CD14-positive monocyte (primary cell): ENCODE results near the gene FANCM. TPM values are rescaled to one million over a fixed set of nuclear protein-coding genes. Genes with fewer than 3 reads are reported as not detected.

ENCODE experiments used
- DNase-seq, 3 donors: peaks; one replicate each; pipeline ENCODE4 v3.0.0-alpha.2; 2011 to 2022
- H2AFZ ChIP-seq: 2 replicates; pipeline ENCODE4 v1.6.0; 2012; ENCODE audit warnings: mild to moderate bottlenecking, low read depth, low read length, inconsistent platforms; ENCODE audit not compliant: insufficient read depth, poor library complexity, severe bottlenecking
- H3K27ac ChIP-seq, 2 donors: 1 replicate in 1 of 2; 2 replicates in 1 of 2; pipeline ENCODE4 v1.5.1; 2012 to 2013; ENCODE audit warnings: low read length in 2 of 2, control low read depth in 1 of 2, inconsistent platforms in 1 of 2, low read depth in 1 of 2, mild to moderate bottlenecking in 1 of 2
- H3K27me3 ChIP-seq, 2 donors: one replicate each; pipeline versions ENCODE4 v1.6.0 to v1.6.1; 2011 to 2013; ENCODE audit warnings: low read length in 2 of 2; ENCODE audit not compliant: control insufficient read depth in 2 of 2, insufficient read depth in 2 of 2
- H3K36me3 ChIP-seq, 2 donors: replicated peaks in 1 of 2; 1 replicate in 1 of 2; 2 replicates in 1 of 2; pipeline versions ENCODE4 v1.5.1 to v1.6.1; 2012 to 2013; ENCODE audit warnings: low read length in 2 of 2, control low read depth in 1 of 2, inconsistent platforms in 1 of 2, mild to moderate bottlenecking in 1 of 2; ENCODE audit not compliant: insufficient read depth in 2 of 2, control insufficient read depth in 1 of 2
- H3K4me1 ChIP-seq, 2 donors: 1 replicate in 1 of 2; 2 replicates in 1 of 2; pipeline versions ENCODE4 v1.5.1 to v1.6.1; 2012 to 2013; ENCODE audit warnings: low read length in 2 of 2, control low read depth in 1 of 2, inconsistent platforms in 1 of 2, mild to moderate bottlenecking in 1 of 2, moderate library complexity in 1 of 2; ENCODE audit not compliant: insufficient read depth in 2 of 2, control insufficient read depth in 1 of 2
- H3K4me2 ChIP-seq: replicated peaks from 2 replicates; pipeline ENCODE3; 2012; ENCODE audit warnings: low read length, moderate library complexity, mild to moderate bottlenecking; ENCODE audit not compliant: poor library complexity, severe bottlenecking; ENCODE audit errors: extremely low read depth
- H3K4me3 ChIP-seq, 3 experiments: fragments of 200-600 bp in 1 of 3; sonication (generic) in 1 of 3; replicated peaks in 1 of 3; 1 replicate in 2 of 3; 2 replicates in 1 of 3; pipeline ENCODE4 v1.5.1; 2011 to 2013; ENCODE audit warnings: low read length in 3 of 3, mild to moderate bottlenecking in 3 of 3, control low read depth in 2 of 3, low read depth in 2 of 3, inconsistent platforms in 1 of 3, moderate library complexity in 1 of 3
- H3K79me2 ChIP-seq: 2 replicates; pipeline ENCODE4 v1.6.0; 2012; ENCODE audit warnings: mild to moderate bottlenecking, control low read depth, inconsistent platforms, low read length, moderate library complexity; ENCODE audit not compliant: insufficient read depth
- H3K9ac ChIP-seq: 2 replicates; pipeline ENCODE4 v1.6.0; 2017; ENCODE audit warnings: low read length, mild to moderate bottlenecking; ENCODE audit not compliant: insufficient read depth, poor library complexity, severe bottlenecking
- H3K9me3 ChIP-seq, 2 donors: replicated peaks in 1 of 2; 1 replicate in 1 of 2; 2 replicates in 1 of 2; pipeline versions ENCODE4 v1.5.1 to v1.6.1; 2012 to 2013; ENCODE audit warnings: low read length in 2 of 2, control low read depth in 1 of 2; ENCODE audit not compliant: control insufficient read depth in 1 of 2, insufficient read depth in 1 of 2
- H4K20me1 ChIP-seq: 2 replicates; pipeline ENCODE4 v1.6.0; 2012; ENCODE audit warnings: mild to moderate bottlenecking, low read length, control low read depth, moderate library complexity; ENCODE audit not compliant: insufficient read depth
- H3K27ac Mint-ChIP-seq, 7 donors: one replicate each; pipeline ENCODE4 v1.8.0; 2020; ENCODE audit warnings: mild to moderate bottlenecking in 7 of 7, mixed read lengths in 7 of 7, moderate library complexity in 6 of 7, inconsistent platforms in 2 of 7
- H3K27me3 Mint-ChIP-seq, 3 donors: one replicate each; pipeline ENCODE4 v1.8.0; 2021 to 2022; ENCODE audit warnings: low read depth in 3 of 3, mild to moderate bottlenecking in 3 of 3, mixed read lengths in 3 of 3, moderate library complexity in 3 of 3, inconsistent platforms in 1 of 3
- H3K36me3 Mint-ChIP-seq, 2 donors: one replicate each; pipeline ENCODE4 v1.8.0; 2020; ENCODE audit warnings: mixed read lengths in 2 of 2, inconsistent platforms in 1 of 2, mild to moderate bottlenecking in 1 of 2
- H3K4me1 Mint-ChIP-seq: one replicate; pipeline ENCODE4 v1.8.0; 2020; ENCODE audit warnings: mild to moderate bottlenecking, mixed read lengths
- H3K4me3 Mint-ChIP-seq, 2 donors: one replicate each; pipeline ENCODE4 v1.8.0; 2020; ENCODE audit warnings: mild to moderate bottlenecking in 2 of 2, mixed read lengths in 2 of 2, moderate library complexity in 1 of 2
- H3K9me3 Mint-ChIP-seq, 7 donors: one replicate each; pipeline ENCODE4 v1.8.0; 2020 to 2022; ENCODE audit warnings: mixed read lengths in 7 of 7, mild to moderate bottlenecking in 6 of 7, moderate library complexity in 6 of 7, inconsistent platforms in 2 of 7
- WGBS: methylation state at CpG from one replicate; pipeline ENCODE4 v1.1.5; 2013; ENCODE audit warnings: missing lambda C conversion rate; ENCODE audit not compliant: insufficient coverage; 5-methylcytosine and 5-hydroxymethylcytosine counted together
- intact Hi-C, 2 donors: fragments of 100-400 bp; cut with micrococcal nuclease; formaldehyde crosslinking; loops; one replicate each; pipeline versions ENCODE4 v1.15.0 to v1.15.1; 2023
- polyA plus RNA-seq, 3 donors: library from polyadenylated mRNA; depleted of rRNA in 1 of 3; unstranded in 2 of 3; stranded (reverse) in 1 of 3; fragments of 300-500 nt in 2 of 3; fragments of >200 nt in 1 of 3; fragmentation: Illumina TruSeq in 2 of 3; gene quantifications; 1 replicate in 2 of 3; 2 replicates in 1 of 3; pipeline ENCODE4 v1.2.3, GENCODE V29; 2012 to 2021
- TF ChIP-seq, protein P1 (sequence below): fragments of 200-600 bp; IDR thresholded peaks from one replicate; pipeline ENCODE4 v1.8.0; 2022; ENCODE audit warnings: antibody characterized with exemption, mild to moderate bottlenecking

The FANCM gene
- polyA plus RNA-seq, 3 donors, result 0.66 to 1.6 (median 1.2) TPM

DNA sequence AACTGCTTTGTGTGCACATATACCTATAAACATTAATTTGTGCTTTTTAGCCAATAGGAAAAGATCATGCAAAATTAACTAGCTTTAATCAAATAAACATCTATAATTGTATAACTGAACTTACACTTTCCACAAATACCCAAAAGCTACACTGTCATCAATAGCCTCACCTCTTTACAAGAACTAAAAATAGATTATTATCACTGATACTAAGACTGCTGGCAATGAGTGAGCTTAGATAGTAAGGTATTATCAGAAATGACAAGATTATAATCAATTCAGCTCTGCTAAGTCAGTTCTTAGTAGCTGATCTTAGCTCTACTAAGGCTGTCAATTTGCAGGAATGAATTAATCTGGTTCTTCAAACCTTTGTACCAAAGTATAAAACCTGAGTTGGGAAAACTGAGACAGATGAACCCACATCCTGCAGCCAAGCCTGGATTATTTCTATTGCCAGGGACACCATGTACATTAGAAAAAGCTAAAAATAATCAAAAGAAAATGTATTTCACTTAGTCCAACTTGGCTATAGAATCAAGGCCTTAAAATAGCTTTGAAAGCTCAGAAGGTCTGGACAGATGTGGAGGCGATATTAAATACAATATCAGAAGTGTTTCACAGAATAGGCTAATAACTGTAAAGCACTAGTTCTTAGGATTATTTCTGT lies 6.6 kb upstream of the FANCM start:
- intact Hi-C loops, result no loop called here
- DNase-seq, result no peak
- peaks cover 6 to 9% of the 10 kb centered on the region in 2 donors for H3K4me1 ChIP-seq
- no peak overlapping the region for H3K4me3 Mint-ChIP-seq
- no peak overlapping the region for H3K9ac ChIP-seq
- no peaks in the 10 kb centered on the region for H3K27me3 ChIP-seq
- H3K27me3 Mint-ChIP-seq, result peaks cover 0 to 1% (median 0%) of the 10 kb centered on the region in 3 donors
- no peak overlapping the region for H2AFZ ChIP-seq
- TF ChIP-seq, protein P1, sequence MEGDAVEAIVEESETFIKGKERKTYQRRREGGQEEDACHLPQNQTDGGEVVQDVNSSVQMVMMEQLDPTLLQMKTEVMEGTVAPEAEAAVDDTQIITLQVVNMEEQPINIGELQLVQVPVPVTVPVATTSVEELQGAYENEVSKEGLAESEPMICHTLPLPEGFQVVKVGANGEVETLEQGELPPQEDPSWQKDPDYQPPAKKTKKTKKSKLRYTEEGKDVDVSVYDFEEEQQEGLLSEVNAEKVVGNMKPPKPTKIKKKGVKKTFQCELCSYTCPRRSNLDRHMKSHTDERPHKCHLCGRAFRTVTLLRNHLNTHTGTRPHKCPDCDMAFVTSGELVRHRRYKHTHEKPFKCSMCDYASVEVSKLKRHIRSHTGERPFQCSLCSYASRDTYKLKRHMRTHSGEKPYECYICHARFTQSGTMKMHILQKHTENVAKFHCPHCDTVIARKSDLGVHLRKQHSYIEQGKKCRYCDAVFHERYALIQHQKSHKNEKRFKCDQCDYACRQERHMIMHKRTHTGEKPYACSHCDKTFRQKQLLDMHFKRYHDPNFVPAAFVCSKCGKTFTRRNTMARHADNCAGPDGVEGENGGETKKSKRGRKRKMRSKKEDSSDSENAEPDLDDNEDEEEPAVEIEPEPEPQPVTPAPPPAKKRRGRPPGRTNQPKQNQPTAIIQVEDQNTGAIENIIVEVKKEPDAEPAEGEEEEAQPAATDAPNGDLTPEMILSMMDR, result no peak
- H3K9me3 Mint-ChIP-seq, result peaks cover 0 to 2% (median 0%) of the 10 kb centered on the region in 7 donors
- no peak overlapping the region for H3K4me3 ChIP-seq
- no CpG with 5 or more reads among the region's 1 CpG for WGBS
- peaks cover 7% of the 10 kb centered on the region for H3K4me1 Mint-ChIP-seq
- H3K27ac ChIP-seq, result no peak overlapping the region
- no peak overlapping the region for H3K4me2 ChIP-seq
- H3K36me3 ChIP-seq, result peaks cover 30 to 44% of the 10 kb centered on the region in 2 donors
- H3K27ac Mint-ChIP-seq, result no peak overlapping the region
- H4K20me1 ChIP-seq, result no peaks in the 10 kb centered on the region
- peaks cover 20 to 33% of the 10 kb centered on the region in 2 donors for H3K36me3 Mint-ChIP-seq
- peaks cover 36% of the 10 kb centered on the region for H3K79me2 ChIP-seq
- no peaks in the 10 kb centered on the region for H3K9me3 ChIP-seq

DNA sequence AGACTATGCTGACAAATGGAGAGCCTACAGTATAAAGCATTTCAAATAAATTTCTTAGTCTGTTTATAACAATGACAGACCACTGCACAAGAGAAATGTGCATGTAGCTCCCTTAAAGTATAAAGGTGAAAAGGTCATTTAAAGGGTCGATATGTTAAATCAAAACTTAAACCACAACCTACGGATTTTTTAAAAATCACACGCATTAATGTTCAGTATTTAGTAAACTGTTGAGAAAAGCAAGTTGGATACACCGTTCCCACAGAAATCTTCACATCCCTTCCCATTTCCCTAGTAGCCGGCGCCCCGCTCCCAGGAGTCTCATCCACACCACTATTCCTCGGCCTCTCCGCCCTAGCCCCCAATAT lies 2.1 kb upstream of the FANCM start:
- no peak for DNase-seq
- WGBS, result 0% methylated on average over 5 of the region's 9 CpGs
- H3K9me3 ChIP-seq, result no peaks in the 10 kb centered on the region
- peaks cover 62% of the 10 kb centered on the region for H3K79me2 ChIP-seq
- intact Hi-C loops, result loop anchor here (2.0 to 5.0 kb wide), 4 partner anchors 51 to 236 kb away; partner anchors contain the start of genes MIS18BP1 (in 2 of the 2), PRPF39 (in 1 of the 2) and TOGARAM1 (in 1 of the 2)
- TF ChIP-seq, protein P1, result no peak
- H3K36me3 Mint-ChIP-seq, result peaks cover 2 to 3% of the 10 kb centered on the region in 2 donors
- H3K4me3 ChIP-seq, result peak overlapping the region; percentile 59 to 99 (median 91)
- no peaks in the 10 kb centered on the region for H3K27me3 Mint-ChIP-seq
- H3K4me2 ChIP-seq, result peak overlapping the region; percentile 88
- H4K20me1 ChIP-seq, result no peaks in the 10 kb centered on the region
- peaks cover 19 to 28% of the 10 kb centered on the region in 2 donors for H3K4me1 ChIP-seq
- no peaks in the 10 kb centered on the region for H3K27me3 ChIP-seq
- H3K27ac Mint-ChIP-seq, result peak overlapping the region; percentile 92 to 98 (median 97)
- H3K36me3 ChIP-seq, result peaks cover 7 to 12% of the 10 kb centered on the region in 2 donors
- H3K4me1 Mint-ChIP-seq, result peaks cover 28% of the 10 kb centered on the region
- peak overlapping the region; percentile 98 to 99 for H3K4me3 Mint-ChIP-seq
- H2AFZ ChIP-seq, result peak overlapping the region; percentile 99
- H3K9ac ChIP-seq, result peak overlapping the region; percentile 82
- H3K27ac ChIP-seq, result peak overlapping the region; percentile 73 to 87
- peaks cover 0 to 2% (median 0%) of the 10 kb centered on the region in 7 donors for H3K9me3 Mint-ChIP-seq
